GM21619 (cell line): ENCODE measurements around the gene ABI1.
"Not testable (repeated sequence)": the region's sequence is repeated elsewhere in the genome, so short reads cannot be mapped to it uniquely, and the experiment has no call there.

Experiments used
- ATAC-seq: cut with Tn5 transposase; IDR thresholded peaks from one replicate; pipeline ENCODE4 v1.9.1; 2021; ENCODE audit not compliant: unreplicated experiment

The ABI1 gene

GRCh38 chr10:26805567-26806245, 55.1 kb downstream of the ABI1 start:
- no peak for ATAC-seq

GRCh38 chr10:26804418-26805393, 56.1 kb downstream of the ABI1 start:
- no peak for ATAC-seq

- ATAC-seq = no peak
Measured at GRCh38 chr10:26803849-26804248, 56.9 kb downstream of the ABI1 start.

- ATAC-seq = no peak
Measured at GRCh38 chr10:26802527-26802926, 58.2 kb downstream of the ABI1 start.

GRCh38 chr10:26801831-26802230, 58.9 kb downstream of the ABI1 start:
- no peak for ATAC-seq

- no peak for ATAC-seq
Measured at GRCh38 chr10:26801274-26801673, 59.5 kb downstream of the ABI1 start.

GRCh38 chr10:26800468-26800867, 60.3 kb downstream of the ABI1 start:
- ATAC-seq = no peak

GRCh38 chr10:26799342-26799741, 61.4 kb downstream of the ABI1 start:
- ATAC-seq = no peak

- ATAC-seq = no peak
Measured at GRCh38 chr10:26798298-26798697, 62.5 kb downstream of the ABI1 start.

- no peak for ATAC-seq
Measured at GRCh38 chr10:26797340-26797739, 63.4 kb downstream of the ABI1 start.

GRCh38 chr10:26792758-26793495, 67.8 kb downstream of the ABI1 start:
- no peak for ATAC-seq

GRCh38 chr10:26790221-26790995, 70.3 kb downstream of the ABI1 start:
- ATAC-seq = no peak

GRCh38 chr10:26789779-26790178, 71.0 kb downstream of the ABI1 start:
- not testable (repeated sequence) for ATAC-seq

- ATAC-seq = no peak
Measured at GRCh38 chr10:26787362-26787761, 73.4 kb downstream of the ABI1 start.

- peak; percentile 4 for ATAC-seq
Measured at GRCh38 chr10:26781797-26782196, 79.0 kb downstream of the ABI1 start.

- peak; percentile 57 for ATAC-seq
Measured at GRCh38 chr10:26780793-26781601, 79.8 kb downstream of the ABI1 start.

- peak; percentile 40 for ATAC-seq
Measured at GRCh38 chr10:26780106-26780792, 80.5 kb downstream of the ABI1 start.

- ATAC-seq = no peak
Measured at GRCh38 chr10:26779176-26779860, 81.4 kb downstream of the ABI1 start.

- no peak for ATAC-seq
Measured at GRCh38 chr10:26777686-26778085, 83.1 kb downstream of the ABI1 start.
